HCEC 1CT (cell line): ENCODE results near the gene TTC24.
"Not testable (repeated sequence)": the region's sequence is repeated elsewhere in the genome, so short reads cannot be mapped to it uniquely, and the experiment has no call there.

Experiments
- DNase-seq: peaks from one replicate; pipeline ENCODE4 v3.0.0-alpha.2; 2017

Gene TTC24

DNA sequence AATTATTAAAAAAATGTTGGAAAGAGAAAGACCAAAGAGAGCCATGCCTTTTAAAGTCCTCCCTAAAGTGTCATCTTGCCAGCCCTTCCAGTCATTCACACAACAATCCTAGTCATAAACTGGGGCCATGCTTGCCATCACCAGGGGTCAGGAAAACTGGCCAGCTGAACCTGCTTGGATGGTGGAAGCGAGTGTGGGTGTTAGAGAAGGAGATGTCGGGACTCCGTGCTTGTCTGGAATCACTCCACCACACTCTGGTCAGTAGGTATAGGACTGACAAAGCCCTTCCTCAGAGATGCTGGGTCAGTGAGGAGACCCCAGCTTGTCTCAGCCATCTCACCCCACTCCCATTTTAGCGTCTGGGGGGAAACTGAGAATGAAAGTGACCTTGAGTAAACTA, 36.4 kb downstream of the TTC24 start:
- no peak for DNase-seq

DNA sequence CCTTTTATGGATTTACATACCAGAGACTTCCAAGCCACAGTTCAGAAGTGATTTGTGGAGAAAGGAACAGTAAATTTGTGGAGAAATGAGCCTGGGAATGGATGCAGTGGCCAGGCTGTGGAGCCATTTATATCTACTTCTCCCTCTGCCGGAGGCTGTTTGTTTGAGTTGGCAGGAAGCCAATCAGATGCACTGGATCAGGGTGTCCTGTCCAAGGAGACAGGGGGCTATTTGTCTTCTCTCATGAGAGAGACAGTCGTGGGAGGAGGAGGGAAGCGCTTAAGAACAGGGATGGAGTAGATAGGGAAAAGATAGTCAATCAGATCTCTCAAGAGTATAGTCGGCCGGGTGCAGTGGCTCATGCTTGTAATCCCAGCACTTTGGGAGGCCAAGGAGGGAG, 36.9 kb downstream of the TTC24 start:
- no peak for DNase-seq

DNA sequence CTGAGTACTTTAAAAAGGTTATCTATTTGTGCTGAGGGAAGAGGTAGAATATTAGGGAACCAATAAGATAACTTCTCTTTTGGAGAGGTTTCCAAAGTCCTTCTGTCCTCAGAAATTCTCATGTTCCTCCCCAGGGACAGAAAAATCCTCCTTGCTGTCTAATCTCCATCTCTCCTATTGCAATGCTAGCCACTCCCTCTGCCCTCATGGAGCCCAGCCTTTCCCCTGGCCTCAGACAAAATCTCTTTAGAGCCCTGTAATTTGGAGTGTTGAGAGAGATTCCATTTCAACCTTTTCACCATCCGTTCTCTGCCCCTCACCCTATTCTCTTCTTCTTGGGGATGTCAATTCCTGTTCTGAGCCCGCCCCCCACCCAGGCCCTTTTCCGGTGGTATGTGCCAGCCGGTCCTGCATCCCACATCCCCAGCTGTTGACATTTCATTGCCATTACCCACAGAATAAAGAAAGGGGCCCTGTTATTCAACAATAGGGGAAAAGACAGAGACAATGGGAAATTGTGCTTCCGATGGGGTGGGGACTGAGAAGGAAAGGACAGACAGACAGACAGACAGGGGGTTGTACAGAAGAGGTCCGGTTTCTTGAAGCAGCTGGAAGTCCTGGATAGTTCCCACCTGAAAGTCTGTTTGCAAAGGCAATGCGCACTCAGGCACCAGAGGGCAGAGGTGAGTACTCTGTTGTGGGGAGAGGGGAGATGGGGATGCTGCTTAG, 39.5 kb downstream of the TTC24 start, which contains the start of gene HAPLN2:
Gene HAPLN2 (plus strand): TSS at position 563 of the 729 bp plus-strand sequence. CDS start 4,076 bp downstream, outside the sequence.
- no peak for DNase-seq

DNA sequence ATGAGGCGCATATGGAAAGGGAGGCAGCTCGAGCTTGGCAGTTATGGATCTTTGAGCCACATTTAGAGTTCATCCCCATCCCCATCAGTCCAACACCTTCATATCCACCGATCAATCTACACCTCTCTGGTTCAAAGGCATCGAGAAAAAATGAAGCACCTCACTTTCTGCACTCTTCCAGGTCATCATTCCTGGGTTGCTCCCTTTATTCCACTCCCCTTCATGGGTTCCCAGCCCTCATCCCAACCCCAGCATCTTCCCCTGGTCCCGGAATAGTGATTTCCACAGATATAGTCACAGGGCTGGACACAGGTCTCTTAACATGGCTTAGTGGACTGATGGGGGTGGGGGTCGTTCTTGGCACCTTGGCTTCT, 40.0 kb downstream of the TTC24 start:
- DNase-seq, result no peak

DNA sequence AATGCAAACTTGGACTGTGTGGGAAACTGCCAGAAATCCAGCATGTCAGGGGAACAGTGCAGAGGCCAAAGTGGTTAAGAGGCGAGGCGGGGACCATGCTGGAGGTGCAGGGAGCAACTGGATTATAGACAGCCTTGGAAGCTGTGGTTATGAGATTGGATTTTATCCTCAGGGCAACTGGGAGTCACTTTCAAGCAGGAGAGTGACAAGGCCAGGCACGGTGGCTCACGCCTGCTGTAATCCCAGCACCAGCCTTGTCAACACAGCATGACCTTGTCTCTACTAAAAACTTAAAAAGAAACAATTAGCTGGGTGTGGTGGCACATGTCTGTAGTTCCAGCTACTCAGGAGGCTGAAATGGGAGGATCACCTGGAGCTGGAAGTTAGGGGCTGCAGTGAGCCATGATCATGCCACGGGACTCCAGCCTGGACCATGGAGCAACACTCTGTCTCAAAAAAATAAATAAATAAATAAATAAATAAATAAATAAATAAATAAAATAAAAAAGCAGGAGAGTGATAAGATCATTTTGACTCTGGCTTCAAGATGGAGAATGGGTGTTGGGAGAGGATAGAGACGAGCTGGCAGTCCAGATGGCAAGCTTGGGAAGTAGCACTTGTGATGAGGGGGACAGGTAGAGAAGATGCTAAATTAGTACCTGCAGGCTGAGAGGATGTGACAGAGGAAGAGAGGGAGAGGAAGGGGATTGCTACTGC, 43.2 kb downstream of the TTC24 start:
- DNase-seq, result no peak

DNA sequence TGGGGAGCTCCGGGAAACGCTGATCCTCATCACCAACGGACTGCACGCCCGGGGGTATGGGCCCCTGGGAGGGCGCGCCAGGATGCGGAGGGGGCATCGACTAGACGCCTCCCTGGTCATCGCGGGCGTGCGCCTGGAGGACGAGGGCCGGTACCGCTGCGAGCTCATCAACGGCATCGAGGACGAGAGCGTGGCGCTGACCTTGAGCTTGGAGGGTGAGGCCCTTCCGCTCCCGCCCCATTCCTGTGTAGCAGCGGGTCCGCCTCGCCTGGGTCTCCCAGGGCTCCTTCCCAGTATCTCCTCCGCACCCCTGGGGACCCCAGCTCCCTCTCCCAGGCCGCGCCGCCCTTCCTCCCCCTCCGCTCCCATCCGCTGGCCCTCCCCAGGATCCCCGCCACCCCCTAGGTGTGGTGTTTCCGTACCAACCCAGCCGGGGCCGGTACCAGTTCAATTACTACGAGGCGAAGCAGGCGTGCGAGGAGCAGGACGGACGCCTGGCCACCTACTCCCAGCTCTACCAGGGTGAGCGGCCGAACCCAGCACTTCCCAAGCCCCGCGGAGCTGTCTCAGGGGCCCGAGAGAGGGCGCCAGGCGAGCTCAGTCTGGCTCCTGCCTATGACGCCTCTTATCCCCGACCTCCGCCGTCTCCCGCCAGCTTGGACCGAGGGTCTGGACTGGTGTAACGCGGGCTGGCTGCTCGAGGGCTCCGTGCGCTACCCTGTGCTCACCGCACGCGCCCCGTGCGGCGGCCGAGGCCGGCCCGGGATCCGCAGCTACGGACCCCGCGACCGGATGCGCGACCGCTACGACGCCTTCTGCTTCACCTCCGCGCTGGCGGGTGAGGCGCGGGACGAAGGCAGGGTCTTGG, 44.7 kb downstream of the TTC24 start:
- DNase-seq, result peak; percentile 55

DNA sequence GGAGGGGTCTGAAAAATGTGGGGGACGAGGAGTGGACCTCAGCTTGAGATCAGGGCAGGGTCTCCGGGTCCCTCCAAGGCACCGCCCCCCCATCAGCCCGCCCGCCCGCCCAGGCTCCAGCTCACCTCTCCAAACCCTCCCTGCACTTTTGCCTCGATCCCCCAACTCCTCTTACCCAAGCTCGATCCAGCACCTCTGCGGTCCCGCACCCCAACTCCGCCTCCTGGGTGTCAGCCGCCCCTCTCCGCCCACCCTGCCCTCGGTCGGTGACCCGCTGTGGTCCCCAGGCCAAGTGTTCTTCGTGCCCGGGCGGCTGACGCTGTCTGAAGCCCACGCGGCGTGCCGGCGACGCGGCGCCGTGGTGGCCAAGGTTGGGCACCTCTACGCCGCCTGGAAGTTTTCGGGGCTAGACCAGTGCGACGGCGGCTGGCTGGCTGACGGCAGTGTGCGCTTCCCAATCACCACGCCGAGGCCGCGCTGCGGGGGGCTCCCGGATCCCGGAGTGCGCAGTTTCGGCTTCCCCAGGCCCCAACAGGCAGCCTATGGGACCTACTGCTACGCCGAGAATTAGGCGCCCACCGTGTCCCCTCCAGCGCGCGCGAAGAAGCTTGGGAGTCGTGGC, 45.4 kb downstream of the TTC24 start:
- no peak for DNase-seq

DNA sequence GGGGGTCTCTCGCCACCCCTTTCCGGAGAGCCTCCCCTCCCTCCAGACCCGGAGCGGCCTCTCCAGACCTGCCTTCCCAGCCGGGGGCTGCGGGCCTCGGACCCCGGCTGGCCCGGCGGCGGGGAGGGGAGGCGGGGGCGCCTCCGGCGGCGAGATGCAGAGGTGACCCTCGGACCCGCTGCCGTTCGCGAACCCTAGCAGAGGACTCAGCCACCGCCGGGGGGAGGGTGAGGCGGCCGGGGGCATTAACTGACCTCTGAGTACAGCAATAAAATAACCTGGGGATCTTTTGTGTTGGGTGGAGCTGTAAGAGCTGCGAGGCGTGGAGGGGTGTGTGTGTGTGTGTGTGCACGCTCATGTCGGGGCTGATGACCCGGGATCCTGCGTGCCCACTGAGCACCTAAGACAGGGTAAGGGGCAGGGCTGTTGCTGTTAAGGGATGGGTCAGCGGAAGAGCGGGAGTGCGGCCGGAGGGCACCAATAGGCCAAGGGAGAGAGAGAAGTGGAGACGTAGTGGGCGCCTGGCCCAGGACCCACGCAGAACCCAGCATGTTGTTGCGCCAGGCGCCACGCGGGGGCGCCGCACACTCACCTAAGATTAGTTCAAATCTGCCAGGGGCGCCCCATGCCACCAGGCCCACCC, 46.0 kb downstream of the TTC24 start:
- no peak for DNase-seq

DNA sequence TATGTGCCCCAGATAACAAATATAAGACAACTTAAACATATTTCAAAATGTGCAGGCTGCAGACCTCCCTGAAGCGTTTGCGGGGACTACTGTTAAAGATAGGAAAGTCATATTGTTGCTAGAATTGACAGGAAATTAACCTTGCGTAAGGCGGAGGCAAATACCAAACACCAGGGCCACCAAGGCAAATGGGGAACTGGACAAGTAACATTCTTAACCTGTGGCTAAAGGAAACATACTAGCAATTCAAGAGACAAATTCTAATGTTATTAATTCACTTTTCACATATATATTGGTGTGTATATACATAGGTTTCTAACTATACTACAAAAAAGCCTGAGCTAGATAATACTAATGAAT, 46.5 kb downstream of the TTC24 start:
- no peak for DNase-seq

DNA sequence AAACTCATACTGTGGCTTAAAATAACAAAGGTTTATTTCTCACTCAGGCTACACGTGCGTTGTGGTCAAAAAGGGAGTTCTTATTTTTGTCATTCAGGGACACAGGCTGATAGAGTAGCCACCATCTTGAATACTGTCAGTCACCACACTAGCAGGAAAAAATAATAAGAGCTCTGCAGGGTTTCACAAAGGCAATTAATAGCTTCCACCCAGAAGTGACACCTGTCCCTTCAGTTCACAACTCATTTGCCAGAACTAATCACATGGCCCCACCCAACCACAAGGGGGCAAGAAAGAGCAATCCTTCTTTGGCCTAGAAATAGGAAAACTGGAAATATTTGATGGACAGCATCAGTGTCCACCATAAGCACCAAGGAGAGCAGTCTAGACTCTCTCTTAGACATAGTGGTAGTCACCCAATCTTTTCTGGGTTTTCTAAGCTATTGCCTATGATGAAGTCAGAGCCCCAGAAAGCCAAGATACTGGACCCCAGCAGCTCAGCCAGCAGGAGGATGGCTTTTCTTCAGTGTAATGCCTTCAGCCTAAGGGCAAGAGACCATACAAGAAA, 47.9 kb downstream of the TTC24 start:
- peak; percentile 43 for DNase-seq

DNA sequence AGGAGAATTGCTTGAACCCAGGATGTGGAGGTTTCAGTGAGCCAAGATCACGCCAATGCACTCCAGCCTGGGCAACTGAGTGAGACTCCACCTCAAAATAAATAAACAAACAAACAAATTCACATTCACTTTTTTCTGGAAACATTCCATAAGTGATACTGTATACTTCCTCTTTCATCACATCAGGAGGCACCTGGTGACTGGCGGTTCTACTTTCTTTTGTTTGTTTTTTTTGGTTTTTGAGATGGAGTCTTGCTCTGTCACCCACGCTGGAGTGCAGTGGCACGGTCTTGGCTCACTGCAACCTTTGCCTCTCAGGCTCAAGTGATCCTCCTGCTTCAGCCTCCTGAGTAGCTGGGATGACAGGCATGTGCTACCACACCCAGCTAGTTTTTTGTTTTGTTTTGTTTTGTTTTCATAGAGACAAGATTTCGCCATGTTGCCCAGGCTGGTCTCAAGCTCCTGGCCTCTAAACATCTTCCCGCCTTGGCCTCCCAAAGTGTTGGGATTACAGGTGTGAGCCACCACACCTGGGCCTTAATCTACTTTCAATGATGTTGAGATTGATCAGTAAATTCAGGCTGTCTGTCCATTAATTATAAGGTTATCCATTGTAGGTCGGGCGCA, 50.4 kb downstream of the TTC24 start:
- DNase-seq, result no peak

DNA sequence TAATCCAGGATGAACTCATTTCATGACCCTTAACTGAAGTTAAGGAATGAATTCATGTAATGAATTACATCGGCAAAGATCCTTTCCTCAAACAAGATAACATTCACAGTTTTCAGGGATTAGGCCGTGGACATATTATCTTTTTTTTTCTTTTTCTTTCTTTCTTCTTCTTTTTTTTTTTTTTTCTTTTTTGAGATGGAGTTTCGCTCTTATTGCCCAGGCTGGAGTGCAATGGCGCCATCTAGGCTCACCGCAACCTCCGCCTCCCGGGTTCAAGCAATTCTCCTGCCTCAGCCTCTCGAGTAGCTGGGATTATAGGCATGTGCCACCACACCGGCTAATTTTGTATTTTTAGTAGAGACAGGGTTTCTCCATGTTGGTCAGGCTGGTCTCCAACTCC, 51.6 kb downstream of the TTC24 start:
- not testable (repeated sequence) for DNase-seq

DNA sequence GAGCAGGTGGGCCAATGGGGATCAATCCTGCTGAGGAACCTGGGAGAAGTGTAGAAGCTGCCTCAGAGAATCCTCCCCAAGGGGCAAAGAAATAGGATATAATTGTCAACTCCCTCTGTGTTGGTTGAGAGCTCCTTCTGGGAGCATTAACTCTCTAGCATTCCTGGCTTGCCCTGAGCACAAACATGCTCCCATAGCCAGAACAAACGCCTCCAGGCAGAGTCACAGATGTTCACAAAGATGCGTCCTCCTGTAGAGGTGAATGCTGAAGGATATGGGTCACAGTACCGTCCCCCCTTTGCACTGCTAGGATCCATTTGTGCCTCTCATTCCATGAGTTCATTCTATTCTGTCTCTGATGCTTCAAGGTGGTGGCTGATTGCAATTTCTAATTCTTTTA, 52.8 kb downstream of the TTC24 start:
- DNase-seq, result no peak
